Peyer's patch (tissue), 4 donors: ENCODE data around the gene SFXN3. TPM values are rescaled to one million over a fixed set of nuclear protein-coding genes. Genes with fewer than 3 reads are reported as not detected.

Source experiments
- DNase-seq, 3 donors: peaks; one replicate each; pipeline ENCODE4 v3.0.0-alpha.2; 2017 to 2019
- H3K27ac ChIP-seq, 4 donors: fragments of 200-600 bp; sonication (generic); one replicate each; pipeline ENCODE4 v1.5.1; 2016 to 2019
- H3K27me3 ChIP-seq, 2 donors: fragments of 200-600 bp; sonication (generic); one replicate each; pipeline ENCODE4 v1.5.1; 2019
- H3K36me3 ChIP-seq, 3 donors: fragments of 200-600 bp; sonication (generic); one replicate each; pipeline ENCODE4 v1.5.1; 2016 to 2019
- H3K4me1 ChIP-seq, 4 donors: fragments of 200-600 bp; sonication (generic); one replicate each; pipeline ENCODE4 v1.5.1; 2016 to 2019
- H3K4me3 ChIP-seq, 4 donors: fragments of 200-600 bp; sonication (generic); 1 replicate in 3 of 4; 2 replicates in 1 of 4; pipeline ENCODE4 v1.5.1; 2016 to 2019; ENCODE audit warnings: mild to moderate bottlenecking in 1 of 4
- H3K9me3 ChIP-seq, 4 donors: fragments of 200-600 bp; sonication (generic); one replicate each; pipeline ENCODE4 v1.5.1; 2016 to 2019; ENCODE audit warnings: mild to moderate bottlenecking in 1 of 4
- CTCF ChIP-seq, 6 experiments: fragments of 450-650 bp in 4 of 6; fragments of 200-600 bp in 2 of 6; sonication (generic) in 1 of 6; IDR thresholded peaks; one replicate each; pipeline ENCODE4 v1.5.1; 2017 to 2019; ENCODE audit warnings: antibody characterized with exemption in 6 of 6, mild to moderate bottlenecking in 3 of 6, moderate library complexity in 1 of 6
- POLR2A ChIP-seq, 2 donors: fragments of 450-650 bp; IDR thresholded peaks; one replicate each; pipeline ENCODE4 v1.5.1; 2017; ENCODE audit warnings: antibody characterized with exemption in 2 of 2, mild to moderate bottlenecking in 2 of 2, moderate library complexity in 2 of 2
- total RNA-seq, 4 donors: library from RNA; depleted of rRNA; stranded (reverse); fragments of >200 nt; gene quantifications; one replicate each; pipeline ENCODE4 v1.1.0, GENCODE V29; 2016

SFXN3 gene
- total RNA-seq, 4 donors from 2014 or later, result 165 to 772 (median 494) TPM

GRCh38 chr10:100998183-100998990 lies 32.6 kb upstream of the SFXN3 start:
- Histone ChIP-seq H3K9me3 (no peaks in the 10 kb centered on the region), H3K27me3 (no peaks in the 10 kb centered on the region), H3K4me1 (peaks cover 0 to 44% (median 13%) of the 10 kb centered on the region in 4 donors), H3K27ac (peak overlapping the region; percentile 95 to 100 (median 96)), H3K36me3 (peaks cover 0 to 8% (median 0%) of the 10 kb centered on the region in 3 donors), H3K4me3 (peak overlapping the region; percentile 75 to 96 (median 79))
- TF ChIP-seq POLR2A (IDR thresholded peaks at IDR 0.05) (no peak), CTCF (IDR thresholded peaks at IDR 0.05) (no peak)
- peak; percentile 79 to 91 (median 89) for DNase-seq

GRCh38 chr10:100998991-100999741 lies 31.9 kb upstream of the SFXN3 start:
- H3K4me3 ChIP-seq, result peak overlapping the region; percentile 75 to 96 (median 79)
- no peaks in the 10 kb centered on the region for H3K27me3 ChIP-seq
- TF ChIP-seq POLR2A (IDR thresholded peaks at IDR 0.05) (peak; percentile 46 to 47), CTCF (IDR thresholded peaks at IDR 0.05) (peak; percentile 93 to 98 (median 96))
- no peaks in the 10 kb centered on the region for H3K9me3 ChIP-seq
- DNase-seq, result peak; percentile 71 to 89 (median 88)
- H3K27ac ChIP-seq, result peak overlapping the region; percentile 95 to 100 (median 96)
- peaks cover 0 to 44% (median 13%) of the 10 kb centered on the region in 4 donors for H3K4me1 ChIP-seq
- H3K36me3 ChIP-seq, result peaks cover 0 to 13% (median 0%) of the 10 kb centered on the region in 3 donors

GRCh38 chr10:100999742-101000126 lies 31.3 kb upstream of the SFXN3 start, which contains the start of gene LZTS2:
TSS of gene LZTS2 (plus strand) at chr10:100999808. CDS start at chr10:101002539, 2,731 bp downstream.
- peaks cover 0 to 44% (median 13%) of the 10 kb centered on the region in 4 donors for H3K4me1 ChIP-seq
- no peak for TF ChIP-seq POLR2A (IDR thresholded peaks at IDR 0.05)
- TF ChIP-seq CTCF (IDR thresholded peaks at IDR 0.05), result no peak
- no peaks in the 10 kb centered on the region for H3K9me3 ChIP-seq
- H3K27ac ChIP-seq, result peak within 1 kb of the TSS; percentile 95 to 100 (median 96)
- H3K36me3 ChIP-seq, result peaks cover 0 to 14% (median 0%) of the 10 kb centered on the region in 3 donors
- peak within 1 kb of the TSS; percentile 75 to 96 (median 79) for H3K4me3 ChIP-seq
- no peak for DNase-seq
- no peaks in the 10 kb centered on the region for H3K27me3 ChIP-seq

- peaks cover 0 to 44% (median 13%) of the 10 kb centered on the region in 4 donors for H3K4me1 ChIP-seq
- TF ChIP-seq CTCF (IDR thresholded peaks at IDR 0.05) (no peak), POLR2A (IDR thresholded peaks at IDR 0.05) (no peak)
- peak overlapping the region; percentile 75 to 96 (median 79) for H3K4me3 ChIP-seq
- H3K27me3 ChIP-seq, result no peaks in the 10 kb centered on the region
- H3K9me3 ChIP-seq, result no peaks in the 10 kb centered on the region
- H3K36me3 ChIP-seq, result peaks cover 0 to 20% (median 0%) of the 10 kb centered on the region in 3 donors
- peak overlapping the region; percentile 95 to 100 (median 96) for H3K27ac ChIP-seq
- no peak for DNase-seq
Observed at GRCh38 chr10:101000127-101000914, 30.7 kb upstream of the SFXN3 start.
